Measurements from ENCODE around the gene DNASE2.
A peak's percentile ranks its signal among the peaks of the same experiment; 100 is the strongest.
"Not testable (repeated sequence)": the region's sequence is repeated elsewhere in the genome, so short reads cannot be mapped to it uniquely, and the experiment has no call there.

Gene DNASE2

DNA sequence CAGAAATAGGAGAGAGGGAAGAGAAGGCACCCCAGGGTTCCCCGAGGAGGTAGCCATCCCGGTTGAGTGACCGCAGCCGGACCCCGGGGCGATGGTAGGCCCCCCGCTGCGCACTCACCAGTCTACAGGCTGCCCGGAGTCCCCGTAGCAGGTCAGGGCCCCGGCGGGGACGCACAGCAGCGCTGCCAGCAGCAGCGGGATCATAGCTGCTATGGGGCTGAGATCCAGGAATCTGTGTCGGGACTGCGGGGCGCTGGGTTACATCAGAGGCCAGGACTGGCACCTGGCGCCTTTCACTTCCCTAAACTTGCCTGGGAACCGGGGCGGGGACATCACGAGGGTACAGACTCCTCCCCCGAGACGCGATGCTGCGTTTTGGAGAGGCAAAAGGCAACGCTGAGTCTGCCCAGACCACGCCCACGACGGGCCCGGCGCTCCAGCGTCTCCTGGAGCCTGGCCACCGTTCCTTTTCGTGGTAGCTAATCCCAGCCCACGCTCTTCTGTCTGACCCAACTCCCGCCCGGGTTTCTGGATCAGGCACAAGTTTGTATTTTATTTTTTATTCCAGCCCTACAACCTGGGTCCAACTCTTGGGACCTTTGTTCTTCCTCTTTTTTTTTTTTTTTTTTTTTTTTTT is at the start of gene DNASE2:
TSS of gene DNASE2 (minus strand) at position 278 of the 637 bp plus-strand sequence. CDS start at position 204, 74 bp downstream.
- peak; percentile 94 for DNase-seq (ENCODE audit: low spot score)

DNA sequence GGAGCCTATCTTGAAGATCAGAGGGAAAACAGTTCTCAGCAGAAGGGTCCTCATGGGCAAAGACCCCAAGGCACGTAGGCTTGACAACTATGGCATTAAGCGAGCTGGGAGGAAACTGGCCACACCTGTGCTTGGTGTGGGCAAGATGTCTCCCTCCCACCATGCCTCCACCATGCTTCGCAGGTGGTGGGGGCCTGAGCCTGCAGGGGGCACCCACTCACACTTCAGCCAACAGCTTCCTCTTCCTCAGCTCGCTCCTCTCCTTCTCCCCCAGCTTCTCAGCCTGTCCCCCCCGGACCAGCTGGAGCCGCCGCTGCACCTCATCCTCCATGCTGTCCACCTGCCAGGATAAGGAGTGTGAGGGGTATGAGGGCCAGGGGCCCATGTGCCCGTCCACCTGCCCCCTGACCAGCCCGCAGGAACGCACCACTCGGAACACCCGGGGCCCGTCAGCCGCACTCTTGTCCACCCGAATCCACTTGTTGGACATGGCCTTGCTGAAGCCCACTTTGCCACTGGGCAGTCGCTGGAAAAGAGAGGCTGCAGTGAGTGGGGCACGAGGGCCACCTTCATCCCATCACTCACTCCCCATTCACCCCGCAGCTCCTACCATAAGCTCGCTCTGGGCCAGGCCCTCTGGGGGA is 48.9 kb upstream of the DNASE2 start:
- no peak for DNase-seq (ENCODE audit: low spot score)

GRCh38 chr19:12924621-12925310 is 43.5 kb upstream of the DNASE2 start:
- no peak for DNase-seq (ENCODE audit: low spot score)

DNA sequence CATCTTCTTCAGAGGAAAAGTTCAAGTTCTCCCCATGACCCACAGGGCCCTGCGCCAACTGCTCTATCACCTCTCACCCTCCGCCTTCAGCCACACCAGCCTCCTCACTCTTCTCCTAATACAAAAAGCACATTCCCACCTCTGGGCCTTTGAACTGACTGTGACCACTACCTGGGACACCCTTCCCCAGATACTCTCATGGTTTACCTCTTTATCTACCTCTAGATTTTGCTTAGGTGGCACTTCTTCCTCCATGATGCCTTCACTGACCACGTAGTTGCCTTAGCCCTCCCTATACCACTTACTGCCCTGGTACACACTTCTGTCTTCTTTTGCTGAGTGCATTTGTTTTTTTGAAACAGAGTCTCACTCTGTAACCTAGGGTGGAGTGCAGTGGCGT is 41.7 kb upstream of the DNASE2 start:
- no peak for DNase-seq (ENCODE audit: low spot score)

GRCh38 chr19:12921047-12921446 is 39.8 kb upstream of the DNASE2 start:
- DNase-seq (ENCODE audit: low spot score), result no peak

GRCh38 chr19:12918253-12918652 is 37.0 kb upstream of the DNASE2 start:
- no peak for DNase-seq (ENCODE audit: low spot score)

DNA sequence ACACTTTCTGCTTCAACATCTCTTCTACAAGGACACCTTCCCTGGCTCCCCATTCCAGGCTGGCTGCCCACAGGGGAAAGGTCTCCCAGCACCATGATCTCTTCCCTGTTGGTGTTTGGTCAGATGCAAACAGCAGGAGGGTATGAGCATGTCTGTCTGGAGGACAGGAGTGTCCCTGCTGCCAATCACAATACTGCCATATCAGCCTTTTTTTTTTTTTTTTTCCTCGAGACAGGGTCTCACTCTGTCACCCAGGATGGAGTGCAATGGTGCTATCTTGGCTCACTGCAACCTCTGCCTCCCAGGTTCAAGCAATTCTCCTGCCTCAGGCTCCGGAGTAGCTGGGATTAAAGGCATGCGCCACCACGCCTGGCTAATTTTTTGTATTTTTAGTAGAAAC is 34.6 kb upstream of the DNASE2 start:
- DNase-seq (ENCODE audit: low spot score), result not testable (repeated sequence)

DNA sequence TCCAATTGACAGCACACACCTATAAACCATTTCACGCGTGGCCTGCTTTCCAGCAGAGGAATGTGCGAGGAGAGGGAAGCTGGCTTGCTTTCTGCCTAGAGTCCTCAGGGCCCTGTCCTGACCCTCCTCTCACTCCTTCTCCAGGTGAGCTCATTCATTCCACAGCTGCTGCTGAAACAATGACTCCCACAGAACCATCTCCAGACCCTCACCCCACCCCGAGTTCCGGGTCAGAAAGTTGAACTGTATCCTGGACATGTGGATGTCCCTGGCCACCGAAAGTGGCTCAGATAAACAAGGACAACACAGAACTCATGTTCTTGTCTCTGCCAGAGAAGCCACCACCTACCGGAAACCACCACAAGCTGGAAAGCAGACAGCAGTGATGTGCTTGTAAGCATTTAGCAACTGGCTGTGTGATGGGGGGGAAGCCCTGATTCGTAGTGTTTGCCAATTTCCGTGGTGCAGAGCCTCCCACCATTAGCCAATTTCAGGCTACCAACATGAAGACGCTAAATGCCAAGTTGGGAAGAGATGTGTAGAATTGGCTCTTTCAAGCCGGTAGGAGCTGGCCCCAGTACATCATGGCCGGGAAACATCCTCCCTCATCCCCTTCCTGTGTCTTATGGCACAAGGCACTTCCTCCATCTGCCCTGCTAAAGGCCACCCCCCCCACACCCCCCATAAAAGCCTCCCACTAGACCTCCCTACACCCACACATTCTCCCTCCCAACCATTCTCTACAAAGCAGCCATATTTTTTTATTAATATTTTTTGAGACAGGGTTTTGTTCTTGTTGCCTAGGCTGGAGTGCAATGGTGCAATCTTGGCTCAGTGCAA is 32.8 kb upstream of the DNASE2 start:
- peak; percentile 49 for DNase-seq (ENCODE audit: low spot score)

DNA sequence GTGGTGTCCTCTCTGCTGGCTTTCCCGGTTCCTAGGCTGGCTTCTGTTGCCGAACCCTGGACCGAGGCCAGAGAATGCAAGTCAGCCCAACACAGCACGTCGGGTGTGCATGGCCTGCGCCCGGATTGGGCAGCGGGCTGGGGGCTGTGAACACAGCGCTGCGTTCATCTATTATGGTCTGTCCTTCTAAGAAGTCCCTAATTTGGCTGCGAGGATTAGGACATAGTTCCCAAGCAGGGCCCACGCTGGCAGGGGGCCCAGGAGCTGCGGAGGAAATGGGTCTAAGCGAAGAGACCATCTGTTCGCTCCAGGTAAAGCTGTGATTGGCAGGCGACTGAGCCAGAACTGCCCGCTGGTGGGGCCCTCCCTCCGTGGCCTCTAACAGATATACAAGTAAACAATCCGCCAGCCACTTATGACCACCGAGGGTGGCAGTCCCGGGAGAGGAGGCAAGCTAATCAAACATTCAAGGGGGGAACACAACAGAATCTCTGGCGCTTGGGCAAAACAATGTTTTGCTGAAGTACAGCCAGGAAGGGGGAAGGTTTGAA is 31.8 kb upstream of the DNASE2 start:
- DNase-seq (ENCODE audit: low spot score), result no peak

GRCh38 chr19:12912571-12912970 is 31.3 kb upstream of the DNASE2 start:
- no peak for DNase-seq (ENCODE audit: low spot score)

DNA sequence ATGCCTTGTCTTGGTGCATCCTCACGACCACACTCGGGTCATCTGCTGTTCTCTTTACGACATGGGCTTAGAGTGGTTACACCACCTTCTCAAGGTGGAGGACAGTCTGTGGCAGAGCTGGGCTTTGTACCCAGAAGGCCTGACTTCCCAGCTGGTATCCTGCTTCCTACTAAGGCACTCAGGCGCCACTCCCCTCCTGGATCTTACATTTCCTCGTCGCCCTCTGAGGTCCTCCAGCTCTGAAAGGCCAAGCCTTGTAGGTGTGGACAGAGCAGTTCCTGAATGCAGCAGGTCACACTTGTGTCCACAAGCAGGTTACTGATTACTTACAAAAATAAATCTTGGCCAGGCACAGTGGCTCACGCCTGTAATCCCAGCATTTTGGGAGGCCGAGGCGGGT is 25.9 kb upstream of the DNASE2 start:
- no peak for DNase-seq (ENCODE audit: low spot score)

DNA sequence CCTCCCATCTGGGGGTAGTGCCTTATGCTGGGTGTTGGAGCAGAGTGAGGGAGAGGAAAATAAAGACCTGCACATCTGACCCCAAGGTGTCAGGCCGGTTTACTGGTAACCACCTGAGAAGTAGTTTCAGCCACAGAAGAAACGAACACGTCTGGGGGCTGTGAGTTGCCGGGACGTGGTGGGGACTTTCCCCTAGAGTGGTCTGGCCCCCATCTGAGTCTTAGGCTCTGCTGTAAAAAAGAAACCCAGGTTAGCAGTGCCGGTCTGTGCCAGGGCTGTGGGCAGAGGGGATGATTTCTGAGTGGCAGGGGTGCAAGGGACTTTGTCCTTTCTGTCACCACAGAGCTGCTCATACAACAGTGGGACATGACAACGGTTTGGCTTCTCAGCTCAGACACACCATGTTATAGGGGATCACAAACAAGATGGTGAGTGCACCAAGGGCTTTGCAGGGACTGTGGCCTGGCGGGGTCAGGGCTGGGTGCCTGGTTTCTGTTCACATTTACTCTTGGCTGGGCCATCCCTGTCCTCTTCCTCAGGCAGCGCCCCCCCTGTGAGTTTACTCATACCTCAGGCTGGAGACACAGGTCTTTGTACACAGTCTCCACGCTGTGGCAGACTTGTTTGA is 18.8 kb upstream of the DNASE2 start:
- peak; percentile 55 for DNase-seq (ENCODE audit: low spot score)

- DNase-seq (ENCODE audit: low spot score), result no peak
These were observed 15.2 kb upstream of the DNASE2 start for GRCh38 chr19:12896460-12896859.

GRCh38 chr19:12893582-12893981 is 12.3 kb upstream of the DNASE2 start:
- no peak for DNase-seq (ENCODE audit: low spot score)

DNA sequence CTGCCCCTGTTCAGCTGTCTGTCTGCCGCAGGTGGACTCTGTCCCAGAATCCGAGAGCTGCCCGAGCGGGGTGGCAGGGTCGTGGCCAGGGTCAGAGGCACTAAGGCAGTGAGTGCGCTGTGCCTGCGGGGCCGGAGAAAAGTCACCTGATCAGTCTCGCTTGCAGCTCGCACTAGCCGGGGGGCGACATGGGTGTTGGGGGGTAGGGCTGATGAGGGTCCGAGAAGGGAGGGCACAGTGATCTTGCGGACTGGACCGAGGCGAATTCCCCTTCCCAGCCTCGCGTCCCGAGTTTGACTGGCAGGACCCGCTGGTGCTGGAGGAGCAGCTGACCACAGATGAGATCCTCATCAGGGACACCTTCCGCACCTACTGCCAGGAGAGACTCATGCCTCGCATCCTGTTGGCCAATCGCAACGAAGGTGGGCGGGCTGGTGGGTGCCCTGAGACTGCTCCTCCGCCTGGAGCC is 10.3 kb upstream of the DNASE2 start:
- DNase-seq (ENCODE audit: low spot score), result no peak

- peak; percentile 98 for DNase-seq (ENCODE audit: low spot score)
These were observed 9.7 kb upstream of the DNASE2 start, which contains the start of gene GCDH for GRCh38 chr19:12890787-12891552. Gene GCDH, plus strand, starts transcription at chr19:12891160. Its CDS starts 145 bp downstream, at chr19:12891305.

DNA sequence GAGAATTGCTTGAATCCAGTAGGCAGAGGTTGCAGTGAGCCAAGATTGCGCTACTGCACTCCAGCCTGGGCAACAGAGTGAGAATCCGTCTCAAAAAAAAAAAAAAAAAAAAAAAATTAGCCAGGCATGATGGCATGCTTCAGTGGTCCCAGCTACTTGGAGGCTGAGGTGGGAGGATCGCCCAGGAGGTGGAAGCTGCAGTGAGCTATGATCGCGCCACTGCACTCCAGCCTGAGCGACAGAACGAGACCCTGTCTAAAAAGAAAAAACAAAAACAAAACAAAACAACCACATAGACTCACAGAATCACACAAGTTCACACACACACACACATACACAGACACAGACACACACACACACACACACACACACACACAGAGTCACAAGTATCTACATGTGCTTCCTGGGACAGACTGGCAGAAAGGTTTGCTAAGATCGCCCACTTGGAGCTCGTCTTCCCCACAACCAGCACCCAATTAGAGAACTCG is 9.1 kb upstream of the DNASE2 start:
- not testable (repeated sequence) for DNase-seq (ENCODE audit: low spot score)

DNA sequence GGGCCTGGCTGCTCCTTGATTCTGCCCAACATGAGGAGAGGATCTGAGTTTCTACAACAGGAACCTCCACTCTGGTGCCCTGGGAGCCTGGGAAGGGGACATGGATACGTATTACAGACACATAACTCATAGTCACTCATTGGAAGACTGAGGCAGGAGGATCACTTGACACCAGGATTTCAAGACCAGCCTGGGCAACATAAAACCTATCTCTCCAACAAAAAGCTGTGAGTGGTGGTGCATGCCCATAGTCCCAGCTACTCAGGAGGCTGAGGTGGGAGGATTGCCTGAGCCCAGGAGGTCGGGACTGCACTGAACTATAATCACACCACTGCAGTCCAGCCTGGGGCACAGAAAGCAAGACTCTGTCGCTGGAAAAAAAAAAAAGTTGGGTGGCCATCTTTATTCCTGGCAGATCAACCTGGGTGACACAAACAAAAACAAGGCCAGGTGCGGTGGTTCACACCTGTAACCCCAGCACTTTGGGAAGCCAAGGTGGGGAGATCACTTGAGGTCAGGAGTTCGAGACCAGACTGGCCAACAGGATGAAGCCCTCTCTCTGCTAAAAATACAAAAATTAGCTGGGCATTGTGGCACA is 6.9 kb upstream of the DNASE2 start:
- DNase-seq (ENCODE audit: low spot score), result no peak

- no peak for DNase-seq (ENCODE audit: low spot score)
These were observed 5.9 kb upstream of the DNASE2 start, which contains the start of gene KLF1 for GRCh38 chr19:12886969-12887747. Gene KLF1, minus strand, starts transcription at chr19:12887201. Its CDS starts 61 bp downstream, at chr19:12887140.
